ENCODE data around the gene ARL3. TPM values are rescaled to one million over a fixed set of nuclear protein-coding genes. Genes with fewer than 3 reads are reported as not detected.
"Not testable (repeated sequence)": the region's sequence is repeated elsewhere in the genome, so short reads cannot be mapped to it uniquely, and the experiment has no call there.

The ARL3 gene
- total RNA-seq, 4 donors from 2014 or later: 7.1 to 9.8 (median 9.1) TPM

DNA sequence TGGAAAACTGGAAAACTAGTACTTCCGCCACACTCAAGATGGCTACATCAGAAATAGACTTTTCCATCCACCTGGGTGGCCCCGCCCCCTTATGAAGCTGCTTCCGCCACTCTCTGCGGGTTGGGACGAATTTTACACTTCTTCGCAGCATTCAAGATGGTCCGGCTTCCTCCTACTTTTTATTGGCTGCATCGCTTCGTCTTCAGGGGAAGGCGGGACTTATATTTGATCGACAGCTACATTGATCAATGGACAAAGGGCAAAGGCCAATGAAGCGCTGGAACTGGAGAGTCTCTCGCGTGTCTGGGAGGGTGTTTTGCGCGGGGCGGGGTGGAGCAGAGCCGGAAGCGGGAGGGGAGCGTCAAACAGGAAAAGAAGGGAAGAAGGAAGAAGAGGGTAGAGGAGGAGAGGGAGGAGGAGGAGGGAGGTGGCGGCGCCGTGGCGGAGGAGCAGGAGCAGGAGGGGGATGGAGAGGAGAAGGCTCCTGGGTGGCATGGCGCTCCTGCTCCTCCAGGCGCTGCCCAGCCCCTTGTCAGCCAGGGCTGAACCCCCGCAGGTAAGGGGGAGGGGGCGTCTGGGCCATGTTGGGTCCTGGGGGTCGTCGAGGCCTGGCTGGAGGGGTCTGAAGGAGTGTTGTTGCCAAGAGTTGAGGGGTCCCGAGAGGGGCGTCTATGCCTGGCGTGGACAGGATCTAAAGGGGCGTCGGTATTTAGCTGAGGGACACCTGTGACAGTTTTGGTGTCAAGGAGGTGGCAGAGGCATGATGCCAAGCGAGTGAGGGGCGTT is 29.6 kb upstream of the ARL3 start, which contains the start of gene WBP1L:
TSS of gene WBP1L (plus strand) at position 361 of the 786 bp plus-strand sequence. CDS start at position 467, 106 bp downstream.
- peak within 1 kb of the TSS; percentile 83 to 97 (median 92) for H3K27ac ChIP-seq
- 0% methylated on average over 18 to 30 of the region's 37 CpGs for WGBS, 2 donors (ENCODE audit: low coverage in 1 of 2)
- peak; percentile 99 for ATAC-seq
- TF ChIP-seq EP300 (IDR thresholded peaks at IDR 0.05) (no peak), POLR2A (IDR thresholded peaks at IDR 0.05) (peak; percentile 90 to 93), POLR2AphosphoS5 (IDR thresholded peaks at IDR 0.05) (peak; percentile 100)
- TF ChIP-seq, protein P1, sequence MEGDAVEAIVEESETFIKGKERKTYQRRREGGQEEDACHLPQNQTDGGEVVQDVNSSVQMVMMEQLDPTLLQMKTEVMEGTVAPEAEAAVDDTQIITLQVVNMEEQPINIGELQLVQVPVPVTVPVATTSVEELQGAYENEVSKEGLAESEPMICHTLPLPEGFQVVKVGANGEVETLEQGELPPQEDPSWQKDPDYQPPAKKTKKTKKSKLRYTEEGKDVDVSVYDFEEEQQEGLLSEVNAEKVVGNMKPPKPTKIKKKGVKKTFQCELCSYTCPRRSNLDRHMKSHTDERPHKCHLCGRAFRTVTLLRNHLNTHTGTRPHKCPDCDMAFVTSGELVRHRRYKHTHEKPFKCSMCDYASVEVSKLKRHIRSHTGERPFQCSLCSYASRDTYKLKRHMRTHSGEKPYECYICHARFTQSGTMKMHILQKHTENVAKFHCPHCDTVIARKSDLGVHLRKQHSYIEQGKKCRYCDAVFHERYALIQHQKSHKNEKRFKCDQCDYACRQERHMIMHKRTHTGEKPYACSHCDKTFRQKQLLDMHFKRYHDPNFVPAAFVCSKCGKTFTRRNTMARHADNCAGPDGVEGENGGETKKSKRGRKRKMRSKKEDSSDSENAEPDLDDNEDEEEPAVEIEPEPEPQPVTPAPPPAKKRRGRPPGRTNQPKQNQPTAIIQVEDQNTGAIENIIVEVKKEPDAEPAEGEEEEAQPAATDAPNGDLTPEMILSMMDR (IDR thresholded peaks at IDR 0.05): peak in 1 of 4 experiments; percentile 8
- H3K4me3 ChIP-seq: peak within 1 kb of the TSS; percentile 71 to 88
- H3K36me3 ChIP-seq: no peaks in the 10 kb centered on the region
- H3K9me3 ChIP-seq: no peaks in the 10 kb centered on the region
- H3K27me3 ChIP-seq: no peaks in the 10 kb centered on the region
- H3K4me1 ChIP-seq: peaks cover 0 to 40% (median 0%) of the 10 kb centered on the region in 3 donors

DNA sequence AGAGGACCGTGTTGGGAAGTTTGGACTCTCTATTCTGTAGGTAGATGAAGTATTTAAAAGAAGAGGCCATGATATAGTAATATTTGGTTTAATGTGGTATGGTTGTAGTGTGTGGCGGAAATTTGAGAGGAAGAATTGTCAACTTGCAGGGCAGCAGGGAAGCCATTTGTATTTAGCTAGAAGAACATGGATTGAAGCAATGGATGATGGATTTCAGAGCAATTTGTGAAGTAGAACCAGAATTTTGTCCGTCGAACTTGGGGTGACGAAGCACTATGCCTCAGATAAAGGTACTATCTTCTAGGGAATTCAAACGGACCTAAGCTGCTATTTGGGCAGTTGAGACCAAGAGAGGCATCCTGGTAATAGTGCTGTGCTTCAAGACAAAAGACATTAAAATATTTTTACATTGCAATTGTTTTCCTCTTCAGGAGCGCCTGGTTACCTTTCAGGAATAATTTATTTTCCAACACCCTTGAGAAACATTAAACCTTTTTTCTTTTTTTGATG is 28.9 kb upstream of the ARL3 start:
- Histone ChIP-seq H3K27ac (peak overlapping the region in 2 of 4 donors; percentile 20 to 39), H3K36me3 (no peaks in the 10 kb centered on the region), H3K9me3 (no peaks in the 10 kb centered on the region), H3K4me1 (peaks cover 0 to 34% (median 0%) of the 10 kb centered on the region in 3 donors), H3K4me3 (peak overlapping the region; percentile 22 to 71), H3K27me3 (no peaks in the 10 kb centered on the region)
- no peak for ATAC-seq
- TF ChIP-seq POLR2A (IDR thresholded peaks at IDR 0.05) (no peak), POLR2AphosphoS5 (IDR thresholded peaks at IDR 0.05) (no peak), EP300 (IDR thresholded peaks at IDR 0.05) (no peak)
- TF ChIP-seq, protein P1 (IDR thresholded peaks at IDR 0.05): no peak
- 28 to 35% methylated on average over 7 of the region's 7 CpGs for WGBS, 2 donors (ENCODE audit: low coverage in 1 of 2)

GRCh38 chr10:102742313-102742712 is 28.1 kb upstream of the ARL3 start:
- not testable (repeated sequence) for H3K27ac ChIP-seq, H3K36me3 ChIP-seq, H3K27me3 ChIP-seq, H3K4me3 ChIP-seq, H3K9me3 ChIP-seq, ATAC-seq
- H3K4me1 ChIP-seq: peaks cover 0 to 33% (median 0%) of the 10 kb centered on the region in 3 donors
- no CpG with 5 or more reads among the region's 5 CpGs for WGBS, 2 donors (ENCODE audit: low coverage in 1 of 2)

GRCh38 chr10:102741726-102742237 is 27.6 kb upstream of the ARL3 start:
- no peaks in the 10 kb centered on the region for H3K9me3 ChIP-seq
- peaks cover 0 to 6% of the 10 kb centered on the region in 2 donors for H3K36me3 ChIP-seq
- no peak overlapping the region for H3K27ac ChIP-seq
- TF ChIP-seq EP300 (IDR thresholded peaks at IDR 0.05) (no peak), POLR2AphosphoS5 (IDR thresholded peaks at IDR 0.05) (no peak)
- TF ChIP-seq, protein P1 (IDR thresholded peaks at IDR 0.05): no peak
- no peak overlapping the region for H3K4me3 ChIP-seq
- 78 to 90% methylated on average over 2 of the region's 2 CpGs for WGBS, 2 donors (ENCODE audit: low coverage in 1 of 2)
- no peaks in the 10 kb centered on the region for H3K27me3 ChIP-seq
- peaks cover 0 to 30% (median 0%) of the 10 kb centered on the region in 3 donors for H3K4me1 ChIP-seq
- no peak for ATAC-seq

- H3K4me1 ChIP-seq: peaks cover 0 to 15% (median 0%) of the 10 kb centered on the region in 3 donors
- no peak overlapping the region for H3K27ac ChIP-seq
- no peaks in the 10 kb centered on the region for H3K27me3 ChIP-seq
- 66 to 83% methylated on average over 2 of the region's 2 CpGs for WGBS, 2 donors (ENCODE audit: low coverage in 1 of 2)
- peaks cover 0 to 14% of the 10 kb centered on the region in 2 donors for H3K36me3 ChIP-seq
- no peak for TF ChIP-seq EP300 (IDR thresholded peaks at IDR 0.05)
- no peak for TF ChIP-seq POLR2AphosphoS5 (IDR thresholded peaks at IDR 0.05)
- TF ChIP-seq POLR2A (IDR thresholded peaks at IDR 0.05): no peak
- TF ChIP-seq, protein P1 (IDR thresholded peaks at IDR 0.05): no peak
- no peak for ATAC-seq
- H3K4me3 ChIP-seq: no peak overlapping the region
- H3K9me3 ChIP-seq: no peaks in the 10 kb centered on the region
Measured at GRCh38 chr10:102740229-102740628, 26.0 kb upstream of the ARL3 start.

Data from gastroesophageal sphincter (tissue), 4 donors.